ENCODE results near the gene HAPSTR1.
A peak's percentile ranks its signal among the peaks of the same experiment; 100 is the strongest.

Gene HAPSTR1

DNA sequence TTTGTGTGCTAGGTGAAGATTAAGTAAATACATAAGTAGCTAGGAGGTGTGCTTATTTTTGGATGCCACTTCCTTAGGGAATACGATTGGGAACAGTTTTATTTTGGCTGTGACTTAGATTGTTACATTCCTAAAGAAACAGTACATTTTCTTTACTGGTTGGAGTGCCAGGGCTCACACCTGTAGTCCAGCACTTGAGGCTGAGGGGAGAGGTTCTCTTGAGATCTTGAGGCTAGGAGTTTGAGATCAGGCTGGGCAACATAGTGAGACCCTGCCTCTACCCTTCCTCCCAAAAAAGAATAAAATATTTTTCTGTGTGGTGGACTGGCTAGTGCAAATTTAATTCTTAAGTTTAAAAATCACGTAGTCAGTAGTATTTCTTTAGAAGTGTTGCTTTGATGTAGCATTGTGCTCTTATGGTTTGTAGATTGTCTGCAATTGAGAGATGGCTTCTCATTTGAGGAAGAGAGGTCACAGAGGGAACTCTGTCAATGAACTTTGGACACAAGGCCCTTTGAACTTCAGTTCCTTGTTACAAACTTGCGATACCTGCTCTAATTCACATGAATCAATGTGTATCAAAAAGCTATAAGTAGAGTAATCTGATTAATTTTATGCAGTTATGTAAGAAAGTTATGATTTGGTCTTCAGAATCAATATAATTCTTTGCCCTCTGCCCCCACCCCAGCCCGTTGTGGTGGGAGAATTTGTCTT, 7.1 kb downstream of the HAPSTR1 start:
- H3K27ac Mint-ChIP-seq, result peak overlapping the region; percentile 92
- peak overlapping the region; percentile 57 for H3K4me3 Mint-ChIP-seq
- ATAC-seq (no peak), DNase-seq (ENCODE audit: low spot score in 2 of 2) (no peak)
- peaks cover 94% of the 10 kb centered on the region for H3K4me1 Mint-ChIP-seq
- H3K36me3 Mint-ChIP-seq, result peaks cover 100% of the 10 kb centered on the region
- no peaks in the 10 kb centered on the region for H3K9me3 Mint-ChIP-seq

DNA sequence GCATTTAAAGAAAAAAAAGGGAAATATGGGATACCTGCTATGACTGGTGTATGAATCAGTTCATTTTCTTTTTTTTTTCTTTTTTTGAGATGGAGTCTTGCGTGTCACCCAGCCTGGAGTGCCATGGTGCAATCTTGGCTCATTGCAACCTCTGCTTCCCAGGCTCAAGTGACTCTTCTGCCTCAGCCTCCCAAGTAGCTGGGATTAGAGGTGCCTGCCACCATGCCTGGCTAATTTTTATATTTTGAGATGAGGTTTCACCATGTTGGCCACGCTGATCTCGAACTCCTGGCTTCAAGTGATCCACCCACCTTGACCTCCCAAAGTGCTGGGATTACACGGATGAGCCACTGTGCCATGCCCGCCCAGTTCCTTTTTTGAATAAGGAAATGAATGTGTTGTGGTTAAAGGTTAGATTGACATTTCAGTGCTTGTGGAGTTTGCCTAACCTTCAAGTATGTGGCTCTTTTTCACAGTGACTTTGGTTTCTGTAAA, 7.7 kb downstream of the HAPSTR1 start:
- no peak for DNase-seq (ENCODE audit: low spot score in 2 of 2)
- Mint-ChIP-seq H3K9me3 (no peaks in the 10 kb centered on the region), H3K4me1 (peaks cover 95% of the 10 kb centered on the region), H3K4me3 (peak overlapping the region; percentile 57), H3K27ac (peak overlapping the region; percentile 92), H3K36me3 (peaks cover 100% of the 10 kb centered on the region)
- peak; percentile 80 for ATAC-seq

DNA sequence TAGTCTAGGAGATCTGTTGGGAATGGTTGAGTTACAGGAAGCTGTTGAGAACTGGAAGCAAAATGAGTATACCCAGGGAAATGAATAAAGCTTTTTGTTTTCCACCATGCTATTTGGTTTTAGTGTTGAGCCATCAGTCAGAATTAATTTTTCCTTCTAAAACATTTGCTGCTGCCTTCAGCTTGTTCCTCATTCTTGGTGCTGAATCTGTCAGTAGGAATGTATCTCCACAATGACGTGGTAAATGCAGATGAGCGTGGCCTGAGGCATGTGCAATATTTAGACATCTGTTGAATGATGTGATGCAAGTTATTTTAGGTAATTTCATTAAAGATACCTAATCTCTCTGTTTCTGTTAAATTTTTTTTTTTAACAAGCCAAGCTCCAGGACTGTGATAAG, 10.9 kb downstream of the HAPSTR1 start:
- no peak for ATAC-seq
- peaks cover 100% of the 10 kb centered on the region for H3K36me3 Mint-ChIP-seq
- no peak for DNase-seq (ENCODE audit: low spot score in 2 of 2)
- H3K27ac Mint-ChIP-seq, result peak overlapping the region; percentile 86
- no peaks in the 10 kb centered on the region for H3K9me3 Mint-ChIP-seq
- H3K4me3 Mint-ChIP-seq, result peak overlapping the region; percentile 57
- H3K4me1 Mint-ChIP-seq, result peaks cover 92% of the 10 kb centered on the region

DNA sequence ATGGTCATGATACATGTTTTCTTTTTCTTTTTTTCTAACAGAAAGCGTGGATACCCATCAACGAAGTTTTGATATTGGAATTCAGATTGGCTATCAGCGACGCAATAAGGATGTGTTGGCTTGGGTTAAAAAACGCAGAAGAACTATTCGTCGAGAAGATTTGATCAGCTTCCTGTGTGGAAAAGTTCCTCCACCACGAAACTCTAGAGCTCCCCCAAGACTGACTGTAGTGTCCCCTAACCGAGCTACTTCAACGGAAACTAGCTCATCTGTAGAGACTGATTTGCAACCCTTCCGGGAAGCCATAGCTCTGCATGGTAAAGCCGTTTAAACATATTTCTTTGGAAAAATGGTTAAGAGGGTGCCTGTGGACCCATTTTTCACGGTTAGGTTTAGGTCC, 11.5 kb downstream of the HAPSTR1 start:
- H3K4me3 Mint-ChIP-seq, result peak overlapping the region; percentile 57
- ATAC-seq, result peak; percentile 75
- no peak for DNase-seq (ENCODE audit: low spot score in 2 of 2)
- H3K36me3 Mint-ChIP-seq, result peaks cover 100% of the 10 kb centered on the region
- H3K4me1 Mint-ChIP-seq, result peaks cover 92% of the 10 kb centered on the region
- peak overlapping the region; percentile 86 for H3K27ac Mint-ChIP-seq
- H3K9me3 Mint-ChIP-seq, result no peaks in the 10 kb centered on the region

DNA sequence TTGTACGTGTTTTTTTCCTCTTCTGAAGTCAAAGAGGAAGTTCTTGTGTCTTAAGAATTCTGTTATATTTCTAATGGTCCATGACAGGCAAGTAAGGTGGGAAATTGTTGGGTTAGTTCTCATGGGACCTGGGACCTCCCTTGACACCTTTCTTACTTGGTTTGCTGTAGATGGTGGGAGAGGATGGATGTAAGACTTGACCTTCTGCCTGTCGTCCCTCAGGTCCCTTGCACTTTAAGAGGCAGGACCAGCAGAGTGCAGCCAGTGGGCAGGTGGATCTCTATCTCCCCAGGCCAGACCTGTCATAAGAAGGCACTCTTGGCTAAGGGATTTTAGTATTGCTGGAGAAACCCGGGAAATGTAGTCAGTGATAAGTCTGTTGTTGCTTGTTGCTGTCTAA, 12.1 kb downstream of the HAPSTR1 start:
- peak overlapping the region; percentile 86 for H3K27ac Mint-ChIP-seq
- peaks cover 100% of the 10 kb centered on the region for H3K36me3 Mint-ChIP-seq
- no peak for ATAC-seq
- DNase-seq (ENCODE audit: low spot score in 2 of 2), result no peak
- H3K9me3 Mint-ChIP-seq, result no peaks in the 10 kb centered on the region
- H3K4me1 Mint-ChIP-seq, result peaks cover 89% of the 10 kb centered on the region
- peak overlapping the region; percentile 57 for H3K4me3 Mint-ChIP-seq

DNA sequence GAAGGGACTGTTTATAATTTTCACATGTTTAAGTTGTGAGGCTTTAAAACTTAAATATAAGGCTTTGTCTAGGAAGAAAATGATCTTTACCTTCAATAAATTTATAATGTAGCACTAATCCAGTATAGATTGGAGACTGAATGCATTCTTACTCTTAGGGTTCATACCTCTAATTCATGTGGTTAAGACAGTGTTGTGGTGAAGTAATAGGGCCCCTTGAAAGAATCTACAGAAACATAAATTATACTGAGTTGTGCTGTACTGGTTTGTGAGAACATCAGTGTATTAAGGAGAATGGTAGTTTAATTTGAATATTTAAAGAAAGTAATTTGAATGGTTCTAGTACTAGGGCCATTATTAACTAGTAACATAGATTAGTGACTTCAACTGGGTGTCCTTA, 13.7 kb downstream of the HAPSTR1 start:
- Mint-ChIP-seq H3K9me3 (no peaks in the 10 kb centered on the region), H3K4me1 (peaks cover 88% of the 10 kb centered on the region), H3K36me3 (peaks cover 100% of the 10 kb centered on the region), H3K4me3 (peak overlapping the region; percentile 57), H3K27ac (peak overlapping the region; percentile 24)
- DNase-seq (ENCODE audit: low spot score in 2 of 2), result no peak
- ATAC-seq, result no peak

DNA sequence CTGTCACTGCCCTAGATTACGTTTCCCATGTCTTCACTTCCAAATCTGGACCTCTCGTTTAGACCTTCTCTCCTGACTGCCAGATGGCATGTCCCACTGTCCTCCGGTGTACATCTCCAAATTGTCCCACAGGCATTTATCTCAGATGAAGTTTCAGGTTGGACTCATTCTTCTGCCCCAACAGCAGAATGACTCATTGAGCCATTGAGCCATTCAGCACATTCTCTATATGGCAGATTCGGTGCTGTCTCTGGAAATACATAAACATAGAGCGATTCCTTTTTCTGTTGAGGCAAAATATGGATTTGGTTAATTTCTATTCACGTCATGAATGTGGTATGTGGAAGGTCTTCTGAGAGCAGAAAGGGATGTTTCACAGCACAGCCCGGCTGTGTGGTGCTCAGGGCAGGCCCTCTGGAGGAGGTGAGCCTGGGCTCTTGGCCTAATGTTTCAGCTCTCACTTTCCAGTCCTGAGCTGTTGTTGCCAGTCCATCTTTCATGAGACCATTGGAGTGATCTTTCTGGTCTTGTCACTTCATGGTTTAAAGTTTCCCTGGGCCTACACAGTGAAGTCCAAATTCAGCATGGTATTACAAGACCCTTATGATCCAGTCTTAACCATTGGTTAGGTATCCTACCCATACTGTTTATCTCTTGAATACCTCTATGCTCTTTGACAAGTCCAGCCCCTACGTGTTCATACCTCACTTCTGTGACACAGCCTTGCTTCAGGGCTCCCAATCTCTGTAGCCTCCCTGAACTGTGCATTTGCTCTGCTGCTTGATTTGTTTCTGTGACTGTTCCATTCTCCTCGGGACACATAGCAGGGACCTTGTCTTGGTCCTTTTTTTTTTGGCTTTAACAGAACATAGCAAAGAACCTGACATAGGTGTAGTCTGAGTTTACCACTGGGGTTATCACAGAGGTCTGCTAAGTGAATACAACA, 15.9 kb downstream of the HAPSTR1 start:
- Mint-ChIP-seq H3K36me3 (peaks cover 100% of the 10 kb centered on the region), H3K9me3 (no peaks in the 10 kb centered on the region), H3K27ac (peak overlapping the region; percentile 3), H3K4me3 (peak overlapping the region; percentile 25), H3K4me1 (peaks cover 80% of the 10 kb centered on the region)
- ATAC-seq (peak; percentile 52), DNase-seq (ENCODE audit: low spot score in 2 of 2) (no peak)

DNA sequence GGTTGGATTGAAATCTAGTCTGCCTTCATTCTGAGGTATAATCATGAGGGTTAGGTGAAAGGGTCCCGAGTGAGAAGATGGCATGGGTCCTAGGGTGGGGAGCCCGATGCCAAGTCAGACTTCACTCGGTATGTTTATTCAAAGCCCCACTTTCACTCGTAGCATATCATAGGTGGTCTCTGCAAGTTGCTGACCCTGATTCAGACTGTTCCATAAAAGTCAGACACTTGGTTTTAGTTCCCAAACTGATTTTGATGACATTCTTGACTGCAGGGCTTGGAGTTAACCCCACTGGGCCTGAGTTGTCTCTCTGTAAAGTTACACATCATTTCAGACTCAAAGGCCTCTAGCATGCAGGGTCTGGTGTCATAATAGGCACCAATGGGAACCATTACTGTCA, 17.8 kb downstream of the HAPSTR1 start:
- peak overlapping the region; percentile 70 for H3K27ac Mint-ChIP-seq
- no peak for ATAC-seq
- H3K4me1 Mint-ChIP-seq, result peaks cover 81% of the 10 kb centered on the region
- H3K4me3 Mint-ChIP-seq, result peak overlapping the region; percentile 7
- no peak for DNase-seq (ENCODE audit: low spot score in 2 of 2)
- no peaks in the 10 kb centered on the region for H3K9me3 Mint-ChIP-seq
- peaks cover 100% of the 10 kb centered on the region for H3K36me3 Mint-ChIP-seq

DNA sequence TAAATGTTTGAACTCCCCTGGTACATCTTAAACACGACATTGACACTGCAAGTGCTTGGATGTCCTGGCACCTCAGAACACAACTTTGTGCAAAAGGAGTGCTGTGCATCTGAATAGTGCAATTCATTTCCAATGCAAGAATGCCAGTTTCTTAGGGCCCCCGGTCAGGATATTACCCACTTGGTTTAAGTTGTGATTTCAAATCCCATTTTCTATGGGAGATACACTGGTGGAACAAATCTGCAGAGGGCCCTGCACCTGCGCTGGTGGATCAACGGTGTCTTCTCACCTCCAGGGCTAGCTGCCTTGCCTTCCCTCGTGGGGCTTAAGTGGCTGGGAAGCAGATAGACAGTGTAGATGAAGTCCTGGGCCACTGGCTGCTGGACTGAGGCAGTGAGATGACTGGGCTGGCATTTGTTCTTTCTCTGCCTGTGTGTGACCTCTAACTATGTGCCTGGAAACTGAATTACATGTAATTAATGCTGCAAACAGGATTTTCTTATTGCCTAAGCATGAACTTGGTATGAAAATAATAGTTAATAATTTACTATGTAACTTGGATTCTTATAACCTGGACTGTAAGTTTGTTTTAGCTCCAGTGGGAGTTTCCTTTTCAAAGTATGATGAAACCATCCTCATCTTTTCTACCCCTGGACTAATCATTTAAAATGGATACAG, 20.9 kb downstream of the HAPSTR1 start:
- H3K9me3 Mint-ChIP-seq, result no peaks in the 10 kb centered on the region
- peaks cover 100% of the 10 kb centered on the region for H3K36me3 Mint-ChIP-seq
- peak overlapping the region; percentile 22 for H3K4me3 Mint-ChIP-seq
- ATAC-seq (no peak), DNase-seq (ENCODE audit: low spot score in 2 of 2) (no peak)
- H3K4me1 Mint-ChIP-seq, result peaks cover 76% of the 10 kb centered on the region
- peak overlapping the region; percentile 80 for H3K27ac Mint-ChIP-seq

DNA sequence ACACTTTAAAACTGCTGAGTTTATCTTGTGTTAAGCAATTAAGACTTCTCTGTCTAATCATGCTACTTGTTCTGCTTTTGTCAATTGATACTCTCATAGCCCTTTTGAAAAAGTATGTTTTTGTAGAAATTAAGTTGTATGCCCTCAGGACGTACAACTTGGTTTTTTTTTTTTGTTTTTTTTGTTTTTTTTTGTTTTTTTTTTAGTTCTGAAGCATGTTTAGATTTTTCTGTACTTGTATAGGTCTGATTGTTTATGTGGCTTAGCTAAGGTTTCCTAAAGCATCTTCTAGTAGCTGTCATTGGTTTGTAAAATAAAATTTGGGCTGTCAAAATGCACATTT, 21.4 kb downstream of the HAPSTR1 start:
- peak overlapping the region; percentile 80 for H3K27ac Mint-ChIP-seq
- peak overlapping the region; percentile 1 for H3K4me3 Mint-ChIP-seq
- DNase-seq (ENCODE audit: low spot score in 2 of 2), result no peak

DNA sequence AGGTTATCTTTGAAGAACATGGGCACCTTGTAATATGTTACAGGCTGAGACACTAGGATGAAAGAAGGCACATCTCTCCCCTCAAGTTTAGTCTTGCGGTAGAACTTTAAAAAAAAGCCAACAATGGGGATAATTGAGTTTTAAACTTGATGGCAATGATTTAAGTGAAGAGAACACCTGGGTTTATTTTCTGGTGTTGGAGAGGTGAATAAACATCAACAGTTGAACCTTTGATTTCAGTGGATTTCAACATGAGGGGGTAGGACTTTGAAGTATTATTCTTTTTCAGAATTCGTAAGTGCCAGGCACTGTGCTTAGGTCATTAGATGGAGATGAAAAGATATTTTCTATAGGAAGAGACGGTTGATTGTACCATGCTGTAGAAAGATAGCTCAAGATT, 22.3 kb downstream of the HAPSTR1 start:
- peaks cover 72% of the 10 kb centered on the region for H3K4me1 Mint-ChIP-seq
- peak overlapping the region; percentile 1 for H3K4me3 Mint-ChIP-seq
- peak overlapping the region; percentile 80 for H3K27ac Mint-ChIP-seq
- ATAC-seq (no peak), DNase-seq (ENCODE audit: low spot score in 2 of 2) (no peak)
- peaks cover 100% of the 10 kb centered on the region for H3K36me3 Mint-ChIP-seq
- H3K9me3 Mint-ChIP-seq, result no peaks in the 10 kb centered on the region

More for the DNA sequence above, 21.4 kb downstream of the HAPSTR1 start:
- ATAC-seq, result no peak
- H3K4me1 Mint-ChIP-seq, result peaks cover 76% of the 10 kb centered on the region
- H3K36me3 Mint-ChIP-seq, result peaks cover 100% of the 10 kb centered on the region
- no peaks in the 10 kb centered on the region for H3K9me3 Mint-ChIP-seq

DNA sequence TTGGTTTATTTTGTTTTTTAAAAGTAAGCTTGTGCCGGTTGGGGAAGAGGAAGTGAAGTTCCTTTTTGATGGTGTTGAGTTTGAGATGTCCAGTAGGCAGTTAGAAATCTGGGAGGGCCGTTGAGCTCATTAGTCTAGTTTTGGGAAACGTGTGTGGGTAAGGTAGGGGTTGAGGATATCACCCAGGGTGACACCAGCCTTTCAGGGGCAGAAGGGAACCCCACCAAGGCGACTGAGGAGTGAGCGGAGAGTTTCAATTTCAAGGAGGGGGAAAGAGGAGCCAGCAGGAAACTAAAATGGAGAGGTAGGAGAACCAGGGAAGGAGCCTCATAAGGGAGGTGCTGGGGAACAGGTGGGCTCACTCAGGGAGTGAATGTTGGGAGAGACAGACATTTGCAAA, 22.7 kb downstream of the HAPSTR1 start:
- Mint-ChIP-seq H3K27ac (peak overlapping the region; percentile 80), H3K4me1 (peaks cover 68% of the 10 kb centered on the region), H3K36me3 (peaks cover 100% of the 10 kb centered on the region), H3K4me3 (peak overlapping the region; percentile 1), H3K9me3 (no peaks in the 10 kb centered on the region)
- no peak for ATAC-seq
- DNase-seq (ENCODE audit: low spot score in 2 of 2), result no peak

DNA sequence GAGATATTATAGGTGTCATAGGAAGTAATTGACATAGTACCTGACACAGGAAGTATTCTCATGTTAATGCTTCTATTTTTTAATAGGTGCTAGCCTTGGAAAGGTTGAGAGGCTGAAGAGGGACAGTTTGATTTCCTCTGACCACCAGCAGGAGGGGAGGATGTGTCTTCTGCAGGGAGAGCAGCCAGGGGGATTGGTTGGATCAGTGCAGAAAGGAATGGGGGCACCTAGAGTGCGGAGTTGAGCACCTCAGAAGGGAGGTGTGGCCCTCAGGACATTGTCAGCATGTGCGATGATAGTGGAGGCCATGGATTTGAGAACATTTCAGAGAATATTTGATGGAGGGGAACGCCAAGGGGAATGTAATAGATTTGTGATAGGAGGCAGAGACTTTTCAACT, 23.4 kb downstream of the HAPSTR1 start:
- peak overlapping the region; percentile 80 for H3K27ac Mint-ChIP-seq
- no peaks in the 10 kb centered on the region for H3K9me3 Mint-ChIP-seq
- H3K4me1 Mint-ChIP-seq, result peaks cover 65% of the 10 kb centered on the region
- ATAC-seq, result no peak
- no peak for DNase-seq (ENCODE audit: low spot score in 2 of 2)
- H3K4me3 Mint-ChIP-seq, result no peak overlapping the region
- H3K36me3 Mint-ChIP-seq, result peaks cover 100% of the 10 kb centered on the region

DNA sequence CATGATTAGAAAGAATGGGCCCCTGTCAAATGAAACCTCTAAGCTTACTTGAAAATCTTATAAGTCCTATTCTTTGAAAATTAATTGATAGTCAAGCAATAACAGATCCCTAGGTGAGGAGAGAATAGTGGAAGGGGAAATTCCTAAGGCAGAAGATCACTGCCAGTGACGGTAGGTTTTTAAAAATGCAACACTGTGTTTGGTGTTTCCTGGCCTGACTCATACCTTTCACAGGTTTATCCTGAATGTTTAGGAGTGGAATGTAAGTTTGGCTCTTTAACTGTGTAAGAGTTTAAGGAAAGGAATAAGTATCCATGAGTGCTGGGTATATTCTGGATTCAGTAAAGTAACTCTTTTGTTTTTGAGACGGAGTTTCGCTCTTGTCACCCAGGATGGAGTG, 23.8 kb downstream of the HAPSTR1 start:
- ATAC-seq (no peak), DNase-seq (ENCODE audit: low spot score in 2 of 2) (no peak)
- Mint-ChIP-seq H3K4me1 (peaks cover 65% of the 10 kb centered on the region), H3K36me3 (peaks cover 100% of the 10 kb centered on the region), H3K4me3 (no peak overlapping the region), H3K9me3 (no peaks in the 10 kb centered on the region), H3K27ac (peak overlapping the region; percentile 80)

DNA sequence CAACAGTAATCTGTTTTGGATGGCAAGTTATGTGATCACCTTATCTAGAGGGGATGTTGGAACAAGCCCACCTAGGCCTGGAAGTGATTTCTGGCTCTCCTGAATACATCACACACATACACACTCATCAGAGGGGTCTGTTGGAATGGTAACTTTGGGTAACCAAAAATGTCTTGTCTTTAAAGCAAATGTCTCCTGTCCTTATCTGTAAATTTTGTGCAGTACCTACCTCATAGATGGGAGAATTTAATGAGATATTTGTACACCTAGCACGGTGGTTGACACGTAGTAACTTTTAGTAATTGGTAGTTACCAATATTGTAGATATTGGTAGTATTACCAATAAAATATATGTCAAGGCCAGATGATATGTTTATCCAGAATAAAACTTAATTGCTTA, 24.7 kb downstream of the HAPSTR1 start:
- H3K4me3 Mint-ChIP-seq, result no peak overlapping the region
- H3K36me3 Mint-ChIP-seq, result peaks cover 100% of the 10 kb centered on the region
- H3K9me3 Mint-ChIP-seq, result no peaks in the 10 kb centered on the region
- ATAC-seq, result no peak
- no peak overlapping the region for H3K27ac Mint-ChIP-seq
- DNase-seq (ENCODE audit: low spot score in 2 of 2), result no peak
- H3K4me1 Mint-ChIP-seq, result peaks cover 56% of the 10 kb centered on the region

Data from stimulated activated effector memory CD8-positive, alpha-beta T cell treated with anti-CD3 and anti-CD28 coated beads, Interleukin-12 subunit alpha, Interleukin-12 subunit beta, amount 100 ng/mL, for 72 hours (primary cell).